ENCODE measurements around the gene TOX3. TPM values are rescaled to one million over a fixed set of nuclear protein-coding genes. Genes with fewer than 3 reads are reported as not detected.

Gene TOX3
- total and polyA plus RNA-seq, 2 of the 8 experiments (the other 6 are each of a cell fraction or from before 2014, with no cell fraction given): 16.7 to 31.2 TPM

DNA sequence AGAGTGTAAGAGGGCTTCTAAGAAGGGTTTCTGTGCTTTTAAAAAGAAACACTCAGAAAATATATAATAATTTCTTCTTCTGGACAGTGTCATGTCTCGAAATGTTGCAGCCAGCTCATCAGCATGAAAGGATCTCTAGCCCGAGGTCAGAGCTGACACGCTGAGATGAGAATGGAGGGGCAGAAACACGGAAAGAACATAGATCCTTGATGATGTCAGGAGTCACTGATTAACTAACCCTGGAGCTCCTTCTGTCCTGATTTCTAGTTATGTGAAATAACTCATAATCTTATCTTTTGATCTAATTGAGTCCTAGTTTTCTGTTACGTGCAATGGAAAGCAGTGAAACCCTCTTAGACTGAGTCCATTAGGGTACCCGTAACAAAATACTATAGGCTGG is 10.3 kb upstream of the TOX3 start:
- no peak overlapping the region for H2BK5ac ChIP-seq (ENCODE audit: low read depth, low read length)
- no peak overlapping the region for H2BK20ac ChIP-seq (ENCODE audit: low read length)
- no peaks in the 10 kb centered on the region for H3K36me3 ChIP-seq (ENCODE audit: control insufficient read depth in 2 of 4, insufficient read depth in 4 of 4, low read length in 3 of 4)
- H4K5ac ChIP-seq (ENCODE audit: insufficient read length, low read depth, low read length): no peak overlapping the region
- no peak overlapping the region for H3K14ac ChIP-seq (ENCODE audit: insufficient read length)
- no peak overlapping the region for H3K27ac ChIP-seq (ENCODE audit: low read depth, low read length)
- peaks cover 0 to 12% (median 2%) of the 10 kb centered on the region in 4 experiments; a peak in 3 of 7 replicates for H3K4me1 ChIP-seq (replicated peaks in 1 of 4; ENCODE audit: control insufficient read depth in 3 of 4, insufficient read depth in 4 of 4, low read length in 3 of 4)
- H2BK15ac ChIP-seq (ENCODE audit: low read length): no peak overlapping the region
- ChIA-PET POLR2A (ENCODE audit: partially characterized antibody) (no interaction called here), CTCF (ENCODE audit: partially characterized antibody) (interaction anchor here (1.2 to 1.5 kb wide), 2 partner anchors 354 to 355 kb away, joined by 4 to 5 read pairs; no protein-coding TSS in a partner anchor)
- 0 out of 4 replicates have a peak, but pooled peaks cover 0 to 4% of the 10 kb centered on the region in 2 experiments for H3K9me3 ChIP-seq (ENCODE audit: insufficient read depth in 2 of 2, low read depth in 1 of 2, low read length in 1 of 2)
- no peaks in the 10 kb centered on the region for H3K23me2 ChIP-seq (ENCODE audit: low read depth, low read length)
- peaks cover 0 to 4% (median 0%) of the 10 kb centered on the region in 4 experiments; a peak in 1 of 7 replicates for H3K27me3 ChIP-seq (replicated peaks in 1 of 4; ENCODE audit: control insufficient read depth in 3 of 4, extremely low read depth in 1 of 4, insufficient read depth in 3 of 4, low read length in 3 of 4)
- no peak overlapping the region for H4K91ac ChIP-seq (replicated peaks; ENCODE audit: insufficient read length, low read length)
- FAIRE-seq (no peak), DNase-seq (ENCODE audit: low read depth in 1 of 2, low spot score in 2 of 2) (no peak)
- no peak overlapping the region for H3K9ac ChIP-seq (replicated peaks in 1 of 4; ENCODE audit: extremely low read depth in 1 of 4, low read depth in 3 of 4, low read length in 3 of 4)
- H3K4ac ChIP-seq (replicated peaks; ENCODE audit: insufficient read length, low read depth, low read length): no peak overlapping the region
- H2AK5ac ChIP-seq (ENCODE audit: low read depth, low read length): no peak overlapping the region
- H4K20me1 ChIP-seq (replicated peaks in 1 of 2; ENCODE audit: control insufficient read depth in 1 of 2, insufficient read depth in 2 of 2, low read length in 2 of 2): no peaks in the 10 kb centered on the region
- H3K4me2 ChIP-seq (ENCODE audit: insufficient read depth in 1 of 2, low read depth in 2 of 2, low read length in 2 of 2): no peak overlapping the region
- no peaks in the 10 kb centered on the region for H3K79me1 ChIP-seq (ENCODE audit: low read depth, low read length)
- 94% methylated on average over 6 of the region's 6 CpGs; no CpG with 5 or more reads in 1 of the 2 experiments for WGBS, 2 experiments (ENCODE audit: extremely low coverage in 1 of 2, insufficient coverage in 1 of 2, insufficient read length in 1 of 2, insufficient replicate concordance in 2 of 2, low coverage in 1 of 2, low lambda C conversion rate in 2 of 2, missing lambda C conversion rate in 1 of 2)
- no peaks in the 10 kb centered on the region for H3K79me2 ChIP-seq (ENCODE audit: control insufficient read depth in 1 of 2, insufficient read depth in 2 of 2, low read length in 2 of 2)
- H3K56ac ChIP-seq (replicated peaks; ENCODE audit: insufficient read length, low read depth, low read length): no peak overlapping the region
- no peak overlapping the region for H2BK120ac ChIP-seq (replicated peaks; ENCODE audit: low read depth, low read length)
- no peak overlapping the region for H2BK12ac ChIP-seq (ENCODE audit: low read depth, low read length)
- no peak overlapping the region for H2AFZ ChIP-seq (ENCODE audit: low read length)
- no peak overlapping the region for H3K18ac ChIP-seq (ENCODE audit: extremely low read depth, low read length)
- no peak overlapping the region for H4K8ac ChIP-seq (ENCODE audit: extremely low read depth, insufficient read depth, low read length)
- no peak overlapping the region for H3K4me3 ChIP-seq (ENCODE audit: extremely low read depth in 1 of 4, insufficient read depth in 2 of 4, low read depth in 3 of 4, low read length in 4 of 4)
- no peak overlapping the region for H3K23ac ChIP-seq (ENCODE audit: insufficient read length)
- TF ChIP-seq KDM4A (IDR thresholded peaks at IDR 0.05; ENCODE audit: low read depth, low read length, severe bottlenecking) (no peak), NANOG (IDR thresholded peaks at IDR 0.05; ENCODE audit: insufficient read depth, low read depth, low read length, poor library complexity, severe bottlenecking) (no peak), EZH2 (IDR thresholded peaks at IDR 0.05; ENCODE audit: low read depth, low read length, severe bottlenecking) (no peak), CHD1 (IDR thresholded peaks at IDR 0.05; ENCODE audit: low read depth, low read length) (no peak), NRF1 (IDR thresholded peaks at IDR 0.05; ENCODE audit: low read depth, low read length) (no peak), JUN (IDR thresholded peaks at IDR 0.05; ENCODE audit: low read depth, low read length) (no peak)

All from H1 (cell line).